B cell (primary cell): ENCODE measurements around the gene GTF3A. TPM values are rescaled to one million over a fixed set of nuclear protein-coding genes. Genes with fewer than 3 reads are reported as not detected.
A peak's percentile ranks its signal among the peaks of the same experiment; 100 is the strongest.

Experiments
- ATAC-seq: fragments of 200-7000 bp; cut with Tn5 transposase; one replicate; pipeline ENCODE4 v1.10.0; 2021; ENCODE audit warnings: low read depth, mild to moderate bottlenecking, moderate number of reproducible peaks, moderate library complexity
- CTCF ChIA-PET: fragments of 350-600 bp; sonication (Branson Sonifier 250); formaldehyde crosslinking; loops from one replicate; lab custom pipeline; 2021; ENCODE audit warnings: antibody characterized with exemption, inconsistent platforms; lab: Charles Lee
- POLR2A ChIA-PET: fragments of 350-600 bp; sonication (Branson Sonifier 250); formaldehyde crosslinking; loops from one replicate; lab custom pipeline; 2021; ENCODE audit warnings: antibody characterized with exemption; lab: Charles Lee
- DNase-seq: peaks from one replicate; pipeline ENCODE4 v3.0.0; 2013
- H2AFZ ChIP-seq: 2 replicates; pipeline ENCODE4 v1.6.1; 2012; ENCODE audit warnings: mild to moderate bottlenecking, low read depth, low read length; ENCODE audit not compliant: insufficient read depth, poor library complexity, severe bottlenecking
- H3K27ac ChIP-seq, 2 donors: 1 replicate in 1 of 2; 2 replicates in 1 of 2; pipeline ENCODE4 v1.5.1; 2012 to 2013; ENCODE audit warnings: low read length in 2 of 2, mild to moderate bottlenecking in 2 of 2, moderate library complexity in 1 of 2
- H3K27me3 ChIP-seq, 4 experiments: fragments of 200-600 bp in 1 of 4; sonication (generic) in 1 of 4; replicated peaks in 1 of 4; 1 replicate in 2 of 4; 2 replicates in 2 of 4; pipeline versions ENCODE4 v1.6.1 to v1.7.0; 2013 to 2016; ENCODE audit warnings: low read length in 3 of 4, mild to moderate bottlenecking in 2 of 4, mixed read lengths in 1 of 4, moderate library complexity in 1 of 4; ENCODE audit not compliant: insufficient read depth in 4 of 4, control insufficient read depth in 3 of 4; ENCODE audit errors: control extremely low read depth in 1 of 4
- H3K36me3 ChIP-seq, 2 experiments: replicated peaks in 1 of 2; 1 replicate in 1 of 2; 2 replicates in 1 of 2; pipeline versions ENCODE4 v1.6.1 to v1.7.1; 2013; ENCODE audit warnings: low read length in 1 of 2; ENCODE audit not compliant: insufficient read depth in 2 of 2, control insufficient read depth in 1 of 2; ENCODE audit errors: control extremely low read depth in 1 of 2, extremely low read depth in 1 of 2
- H3K4me1 ChIP-seq, 2 donors: fragments of 200-600 bp in 1 of 2; sonication (generic) in 1 of 2; 1 replicate in 1 of 2; 2 replicates in 1 of 2; pipeline versions ENCODE4 v1.5.1 to v1.6.1; 2013 to 2017; ENCODE audit warnings: low read length in 2 of 2; ENCODE audit not compliant: control insufficient read depth in 2 of 2, insufficient read depth in 2 of 2
- H3K4me2 ChIP-seq: replicated peaks from 2 replicates; pipeline ENCODE3; 2012; ENCODE audit warnings: mild to moderate bottlenecking, low read depth, low read length; ENCODE audit not compliant: poor library complexity, severe bottlenecking
- H3K4me3 ChIP-seq, 5 experiments: fragments of 200-600 bp in 1 of 5; sonication (generic) in 1 of 5; 1 replicate in 3 of 5; 2 replicates in 2 of 5; pipeline versions ENCODE4 v1.5.1 to v1.7.0; 2011 to 2016; ENCODE audit warnings: low read length in 4 of 5, mild to moderate bottlenecking in 4 of 5, low read depth in 2 of 5, control low read depth in 1 of 5, moderate library complexity in 1 of 5; ENCODE audit not compliant: insufficient read depth in 1 of 5; ENCODE audit errors: control extremely low read depth in 1 of 5, extremely low read depth in 1 of 5
- H3K79me2 ChIP-seq: fragments of 200-600 bp; sonication (generic); one replicate; pipeline ENCODE4 v1.6.0; 2016; ENCODE audit warnings: low read length; ENCODE audit not compliant: control insufficient read depth, insufficient read depth
- H3K9ac ChIP-seq: fragments of 200-600 bp; sonication (generic); 2 replicates; pipeline ENCODE4 v1.6.1; 2017; ENCODE audit warnings: mild to moderate bottlenecking, low read length, moderate library complexity
- H3K9me3 ChIP-seq, 3 donors: one replicate each; pipeline versions ENCODE4 v1.6.1 to v1.7.1; 2013; ENCODE audit warnings: low read length in 2 of 3; ENCODE audit not compliant: control insufficient read depth in 2 of 3, insufficient read depth in 1 of 3; ENCODE audit errors: control extremely low read depth in 1 of 3
- H4K20me1 ChIP-seq: 2 replicates; pipeline ENCODE4 v1.6.0; 2012; ENCODE audit warnings: mild to moderate bottlenecking, low read length; ENCODE audit not compliant: insufficient read depth, control insufficient read depth, poor library complexity, severe bottlenecking
- H3K27ac Mint-ChIP-seq: one replicate; pipeline ENCODE4 v1.8.0; 2021; ENCODE audit warnings: mixed read lengths
- H3K27me3 Mint-ChIP-seq: one replicate; pipeline ENCODE4 v1.8.0; 2021; ENCODE audit warnings: mixed read lengths
- H3K4me1 Mint-ChIP-seq: one replicate; pipeline ENCODE4 v1.8.0; 2021; ENCODE audit warnings: mixed read lengths
- H3K4me3 Mint-ChIP-seq: one replicate; pipeline ENCODE4 v1.8.0; 2021; ENCODE audit warnings: mixed read lengths
- H3K9me3 Mint-ChIP-seq: one replicate; pipeline ENCODE4 v1.8.0; 2022; ENCODE audit warnings: mixed read lengths; ENCODE audit not compliant: insufficient read depth
- CTCF ChIP-seq: fragments of 200-600 bp; IDR thresholded peaks from one replicate; pipeline ENCODE4 v1.8.0; 2022; ENCODE audit warnings: antibody characterized with exemption, mild to moderate bottlenecking
- EZH2 ChIP-seq: IDR thresholded peaks from 2 replicates; pipeline ENCODE4 v1.6.1; 2012; ENCODE audit warnings: borderline replicate concordance, low read depth, mild to moderate bottlenecking, moderate library complexity, low read length; ENCODE audit not compliant: insufficient read depth, poor library complexity, severe bottlenecking
- WGBS: methylation state at CpG from one replicate; pipeline ENCODE4 v1.1.5; 2013; ENCODE audit warnings: missing lambda C conversion rate; ENCODE audit not compliant: insufficient coverage; 5-methylcytosine and 5-hydroxymethylcytosine counted together
- intact Hi-C: fragments of 100-400 bp; cut with micrococcal nuclease; formaldehyde crosslinking; loops from one replicate; pipeline ENCODE4 v1.10.0; 2022
- polyA plus RNA-seq: library from polyadenylated mRNA; depleted of rRNA; stranded (reverse); fragments of >200 nt; gene quantifications from 2 replicates; pipeline ENCODE4 v1.2.3, GENCODE V29; 2012
- total RNA-seq, 2 donors: library from RNA; stranded (reverse); fragments of 120-200 nt in 1 of 2; gene quantifications; 1 replicate in 1 of 2; 2 replicates in 1 of 2; pipeline versions ENCODE4 v1.2.3 to v1.2.4, GENCODE V29; 2013 to 2022

The GTF3A gene
- total and polyA plus RNA-seq, 2 donors (not counting 1 experiment from before 2014, with no cell fraction given): 122 to 169 TPM

- POLR2A ChIA-PET: interaction anchor here (0.6 to 4.0 kb wide), 2 partner anchors 21 to 195 kb away, joined by 3 to 106 read pairs; partner anchors contain the start of gene MTIF3
- H3K4me1 ChIP-seq: peaks cover 25 to 36% of the 10 kb centered on the region in 2 donors
- peak overlapping the region; percentile 98 for H3K4me2 ChIP-seq
- H3K4me3 ChIP-seq: no peak overlapping the region
- Mint-ChIP-seq H3K9me3 (no peaks in the 10 kb centered on the region), H3K27ac (peak overlapping the region; percentile 88), H3K27me3 (no peaks in the 10 kb centered on the region), H3K4me3 (no peak overlapping the region), H3K4me1 (peaks cover 46% of the 10 kb centered on the region)
- H3K9ac ChIP-seq: peak overlapping the region; percentile 95
- H3K27ac ChIP-seq: peak overlapping the region in 1 of 2 donors; percentile 88
- WGBS: no CpG with 5 or more reads among the region's 2 CpGs
- no peak for ATAC-seq
- no peaks in the 10 kb centered on the region for H3K9me3 ChIP-seq
- CTCF ChIA-PET: interaction anchor here (2.0 to 4.9 kb wide), 3 partner anchors 16 to 31 kb away, joined by 6 to 48 read pairs (median 22); no protein-coding TSS in a partner anchor
- H4K20me1 ChIP-seq: peaks cover 10% of the 10 kb centered on the region
- no peak for DNase-seq
- H3K79me2 ChIP-seq: peaks cover 48% of the 10 kb centered on the region
- intact Hi-C loops: loop anchor here (2.0 to 10.0 kb wide), 3 partner anchors 105 to 1173 kb away; partner anchors contain the start of genes CDK8 and PAN3
- no peaks in the 10 kb centered on the region for H3K27me3 ChIP-seq
- H2AFZ ChIP-seq: no peak overlapping the region
- no peak for TF ChIP-seq EZH2
- TF ChIP-seq CTCF: no peak
- peaks cover 1 to 59% of the 10 kb centered on the region in 2 experiments for H3K36me3 ChIP-seq
Observed at GRCh38 chr13:27427641-27428040, 3.2 kb downstream of the GTF3A start.

GRCh38 chr13:27428160-27428559 is 3.7 kb downstream of the GTF3A start:
- H3K4me1 ChIP-seq: peaks cover 25 to 36% of the 10 kb centered on the region in 2 donors
- WGBS: 96% methylated on average over 5 of the region's 5 CpGs
- H3K9ac ChIP-seq: no peak overlapping the region
- H3K4me3 ChIP-seq: no peak overlapping the region
- peaks cover 1 to 64% of the 10 kb centered on the region in 2 experiments for H3K36me3 ChIP-seq
- peak overlapping the region in 1 of 2 donors; percentile 28 for H3K27ac ChIP-seq
- ChIA-PET CTCF (interaction anchor here (4.9 kb wide), 1 partner anchor 16 kb away, joined by 48 read pairs; no protein-coding TSS in a partner anchor), POLR2A (interaction anchor here (0.6 kb wide), 1 partner anchor 195 kb away, joined by 3 read pairs; no protein-coding TSS in a partner anchor)
- H3K79me2 ChIP-seq: peaks cover 48% of the 10 kb centered on the region
- Mint-ChIP-seq H3K9me3 (no peaks in the 10 kb centered on the region), H3K27me3 (no peaks in the 10 kb centered on the region), H3K27ac (peak overlapping the region; percentile 83), H3K4me3 (peak overlapping the region; percentile 30), H3K4me1 (peaks cover 46% of the 10 kb centered on the region)
- DNase-seq: no peak
- no peak overlapping the region for H2AFZ ChIP-seq
- no peak for TF ChIP-seq EZH2
- TF ChIP-seq CTCF: no peak
- peaks cover 10% of the 10 kb centered on the region for H4K20me1 ChIP-seq
- no peaks in the 10 kb centered on the region for H3K27me3 ChIP-seq
- H3K4me2 ChIP-seq: no peak overlapping the region
- H3K9me3 ChIP-seq: no peaks in the 10 kb centered on the region
- no peak for ATAC-seq
- intact Hi-C loops: loop anchor here (5.0 to 10.0 kb wide), 2 partner anchors 104 to 1173 kb away; partner anchors contain the start of gene CDK8
